VCaP (cell line): ENCODE data around the gene ADCK2.
"Not testable (repeated sequence)": the region's sequence is repeated elsewhere in the genome, so short reads cannot be mapped to it uniquely, and the experiment has no call there.

Source experiments
- H3K27ac ChIP-seq: fragments of 450-650 bp; 2 replicates; pipeline ENCODE4 v1.5.1; 2017
- CTCF ChIP-seq: fragments of 450-650 bp; conservative IDR thresholded peaks from 2 replicates; pipeline ENCODE4 v1.5.1; 2017; ENCODE audit warnings: mild to moderate bottlenecking, moderate library complexity

The ADCK2 gene

GRCh38 chr7:140684066-140684950 is 11.6 kb downstream of the ADCK2 start:
- no peak for TF ChIP-seq CTCF
- H3K27ac ChIP-seq = no peak overlapping the region

GRCh38 chr7:140685407-140686087 is 12.8 kb downstream of the ADCK2 start:
- TF ChIP-seq CTCF = no peak
- no peak overlapping the region for H3K27ac ChIP-seq

- no peak overlapping the region for H3K27ac ChIP-seq
- TF ChIP-seq CTCF = no peak
Observed at GRCh38 chr7:140686921-140687320, 14.2 kb downstream of the ADCK2 start.

- no peak for TF ChIP-seq CTCF
- no peak overlapping the region for H3K27ac ChIP-seq
Observed at GRCh38 chr7:140688341-140688740, 15.6 kb downstream of the ADCK2 start.

- no peak overlapping the region for H3K27ac ChIP-seq
- no peak for TF ChIP-seq CTCF
Observed at GRCh38 chr7:140689199-140690152, 16.7 kb downstream of the ADCK2 start.

- no peak for TF ChIP-seq CTCF
Observed at GRCh38 chr7:140691376-140692045, 18.8 kb downstream of the ADCK2 start.

GRCh38 chr7:140693849-140694248 is 21.1 kb downstream of the ADCK2 start:
- H3K27ac ChIP-seq = not testable (repeated sequence)

More at GRCh38 chr7:140691376-140692045, 18.8 kb downstream of the ADCK2 start:
- H3K27ac ChIP-seq = no peak overlapping the region
